AG04450 (cell line): ENCODE results near the gene NBPF3. TPM values are rescaled to one million over a fixed set of nuclear protein-coding genes. Genes with fewer than 3 reads are reported as not detected.

Source experiments
- CTCF ChIA-PET: fragments of 300-600, 350-600 bp; formaldehyde crosslinking; extraction: SDS; loops from one replicate; lab custom pipeline; 2022; ENCODE audit warnings: antibody characterized with exemption, inconsistent platforms; lab: Charles Lee
- POLR2A ChIA-PET: fragments of 350-600 bp; formaldehyde crosslinking; extraction: SDS; loops from one replicate; lab custom pipeline; 2021; ENCODE audit warnings: antibody characterized with exemption, inconsistent platforms; lab: Yijun Ruan, JAX
- DNase-seq: peaks from one replicate; pipeline ENCODE4 v3.0.0-alpha.2; 2011; ENCODE audit warnings: low read depth, low spot score
- H3K27ac ChIP-seq: one replicate; pipeline ENCODE4 v1.5.1; 2012; ENCODE audit warnings: low read depth, low read length, control low read depth
- H3K27me3 ChIP-seq: one replicate; pipeline ENCODE4 v1.6.0; 2012; ENCODE audit warnings: low read length; ENCODE audit not compliant: control insufficient read depth, insufficient read depth
- H3K4me3 ChIP-seq: 2 replicates; pipeline ENCODE4 v1.5.1; 2011; ENCODE audit warnings: mild to moderate bottlenecking, low read depth, low read length, control low read depth
- H3K9me3 ChIP-seq: 2 replicates; pipeline ENCODE4 v1.5.1; 2012; ENCODE audit warnings: low read length; ENCODE audit not compliant: control insufficient read depth, insufficient read depth
- CTCF ChIP-seq: IDR thresholded peaks from 2 replicates; pipeline ENCODE4 v1.5.1; 2011; ENCODE audit warnings: low read depth, low read length, control low read depth, inconsistent platforms
- polyA plus RNA-seq: library from polyadenylated mRNA; depleted of rRNA; stranded (reverse); fragments of >200 nt; gene quantifications from 2 replicates; pipeline ENCODE4 v1.2.3, GENCODE V29; 2011

Gene NBPF3
- polyA plus RNA-seq, 1 experiment = 23.8 TPM

- no peak overlapping the region for H3K27ac ChIP-seq
- no peak for TF ChIP-seq CTCF
- POLR2A ChIA-PET = no interaction called here
- H3K4me3 ChIP-seq = no peak overlapping the region
- no peak for DNase-seq
- H3K27me3 ChIP-seq = peaks cover under 1% of the 10 kb centered on the region
- CTCF ChIA-PET = interaction anchor here (1.1 to 1.5 kb wide), 2 partner anchors 13 to 154 kb away, joined by 3 to 4 read pairs; no protein-coding TSS in a partner anchor
- H3K9me3 ChIP-seq = no peaks in the 10 kb centered on the region; the same call in 1 of the 2 replicates
Observed at GRCh38 chr1:21524220-21524619, 84.3 kb downstream of the NBPF3 start.

GRCh38 chr1:21524686-21525339 is 84.9 kb downstream of the NBPF3 start:
- Histone ChIP-seq H3K4me3 (no peak overlapping the region), H3K9me3 (no peaks in the 10 kb centered on the region; the same call in 1 of the 2 replicates), H3K27me3 (peaks cover 2% of the 10 kb centered on the region), H3K27ac (no peak overlapping the region)
- ChIA-PET POLR2A (no interaction called here), CTCF (interaction anchor here (1.1 to 1.5 kb wide), 2 partner anchors 14 to 154 kb away, joined by 3 to 4 read pairs; no protein-coding TSS in a partner anchor)
- no peak for TF ChIP-seq CTCF
- DNase-seq = no peak

GRCh38 chr1:21525340-21525717 is 85.4 kb downstream of the NBPF3 start:
- ChIA-PET CTCF (no interaction called here), POLR2A (no interaction called here)
- peaks cover 2% of the 10 kb centered on the region for H3K27me3 ChIP-seq
- TF ChIP-seq CTCF = no peak
- H3K27ac ChIP-seq = no peak overlapping the region
- no peak for DNase-seq
- H3K4me3 ChIP-seq = no peak overlapping the region
- H3K9me3 ChIP-seq = no peaks in the 10 kb centered on the region; the same call in 1 of the 2 replicates

- DNase-seq = no peak
- POLR2A ChIA-PET = no interaction called here
- Histone ChIP-seq H3K9me3 (no peaks in the 10 kb centered on the region; the same call in 1 of the 2 replicates), H3K27ac (no peak overlapping the region), H3K27me3 (peaks cover 3% of the 10 kb centered on the region), H3K4me3 (no peak overlapping the region)
- no peak for TF ChIP-seq CTCF
- CTCF ChIA-PET = no interaction called here
Observed at GRCh38 chr1:21526441-21526840, 86.5 kb downstream of the NBPF3 start.

GRCh38 chr1:21530368-21531016 is 90.6 kb downstream of the NBPF3 start:
- no peak for DNase-seq
- TF ChIP-seq CTCF = no peak
- peaks cover 13% of the 10 kb centered on the region for H3K27me3 ChIP-seq
- no peak overlapping the region for H3K27ac ChIP-seq
- H3K9me3 ChIP-seq = no peaks in the 10 kb centered on the region
- POLR2A ChIA-PET = no interaction called here
- H3K4me3 ChIP-seq = no peak overlapping the region
- CTCF ChIA-PET = no interaction called here
